ENCODE measurements around the gene PTPRN2. TPM values are rescaled to one million over a fixed set of nuclear protein-coding genes. Genes with fewer than 3 reads are reported as not detected.
A peak's percentile ranks its signal among the peaks of the same experiment; 100 is the strongest.
"Not testable (repeated sequence)": the region's sequence is repeated elsewhere in the genome, so short reads cannot be mapped to it uniquely, and the experiment has no call there.

PTPRN2 gene
- total and polyA plus RNA-seq, 2 of the 8 experiments (the other 6 are each of a cell fraction or from before 2014, with no cell fraction given): 2.6 to 4.5 TPM

GRCh38 chr7:158295966-158296797 is 291.4 kb downstream of the PTPRN2 start (continued):
- TF ChIP-seq SP2 (IDR thresholded peaks at IDR 0.05; ENCODE audit: low read length) (no peak), MAFK (IDR thresholded peaks at IDR 0.05; ENCODE audit: low read depth, low read length) (no peak), NANOG (IDR thresholded peaks at IDR 0.05; ENCODE audit: insufficient read depth, low read depth, low read length, poor library complexity, severe bottlenecking) (no peak), JUND (IDR thresholded peaks at IDR 0.05; ENCODE audit: low read length) (no peak)

GRCh38 chr7:158294468-158295215 is 293.0 kb downstream of the PTPRN2 start:
- peak overlapping the region; percentile 87 for H3K4ac ChIP-seq (replicated peaks; ENCODE audit: insufficient read length, low read depth, low read length)

More at GRCh38 chr7:158294468-158295215, 293.0 kb downstream of the PTPRN2 start:
- H2BK15ac ChIP-seq (ENCODE audit: low read length); H3K79me2 ChIP-seq (ENCODE audit: control insufficient read depth in 1 of 2, insufficient read depth in 2 of 2, low read length in 2 of 2); H2BK5ac ChIP-seq (ENCODE audit: low read depth, low read length); H2BK12ac ChIP-seq (ENCODE audit: low read depth, low read length); H3K14ac ChIP-seq (ENCODE audit: insufficient read length); H3K4me2 ChIP-seq (ENCODE audit: insufficient read depth in 1 of 2, low read depth in 2 of 2, low read length in 2 of 2); H3K23ac ChIP-seq (ENCODE audit: insufficient read length); H2BK120ac ChIP-seq (replicated peaks; ENCODE audit: low read depth, low read length); POLR2A ChIA-PET (ENCODE audit: partially characterized antibody); H3K9ac ChIP-seq (replicated peaks in 1 of 4; ENCODE audit: extremely low read depth in 1 of 4, low read depth in 3 of 4, low read length in 3 of 4); H2AK5ac ChIP-seq (ENCODE audit: low read depth, low read length); FAIRE-seq; H4K20me1 ChIP-seq (replicated peaks in 1 of 2; ENCODE audit: control insufficient read depth in 1 of 2, insufficient read depth in 2 of 2, low read length in 2 of 2); H4K5ac ChIP-seq (ENCODE audit: insufficient read length, low read depth, low read length); H3K79me1 ChIP-seq (ENCODE audit: low read depth, low read length); CTCF ChIA-PET (ENCODE audit: partially characterized antibody); H3K18ac ChIP-seq (ENCODE audit: extremely low read depth, low read length); H3K56ac ChIP-seq (replicated peaks; ENCODE audit: insufficient read length, low read depth, low read length); H2BK20ac ChIP-seq (ENCODE audit: low read length); H3K23me2 ChIP-seq (ENCODE audit: low read depth, low read length); H3K27me3 ChIP-seq (replicated peaks in 1 of 4; ENCODE audit: control insufficient read depth in 3 of 4, extremely low read depth in 1 of 4, insufficient read depth in 3 of 4, low read length in 3 of 4); H3K36me3 ChIP-seq (ENCODE audit: control insufficient read depth in 2 of 4, insufficient read depth in 4 of 4, low read length in 3 of 4); H2AFZ ChIP-seq (ENCODE audit: low read length); H4K8ac ChIP-seq (ENCODE audit: extremely low read depth, insufficient read depth, low read length); H4K91ac ChIP-seq (replicated peaks; ENCODE audit: insufficient read length, low read length); H3K27ac ChIP-seq (ENCODE audit: low read depth, low read length); H3K4me3 ChIP-seq (ENCODE audit: extremely low read depth in 1 of 4, insufficient read depth in 2 of 4, low read depth in 3 of 4, low read length in 4 of 4): not testable (repeated sequence)
- WGBS, 2 experiments (ENCODE audit: extremely low coverage in 1 of 2, insufficient coverage in 1 of 2, insufficient read length in 1 of 2, insufficient replicate concordance in 2 of 2, low coverage in 1 of 2, low lambda C conversion rate in 2 of 2, missing lambda C conversion rate in 1 of 2): 85% methylated on average over 14 of the region's 29 CpGs; no CpG with 5 or more reads in 1 of the 2 experiments
- H3K9me3 ChIP-seq (ENCODE audit: insufficient read depth in 2 of 2, low read depth in 1 of 2, low read length in 1 of 2): peaks cover 23 to 38% of the 10 kb centered on the region in 2 experiments
- H3K4me1 ChIP-seq (replicated peaks in 1 of 4; ENCODE audit: control insufficient read depth in 3 of 4, insufficient read depth in 4 of 4, low read length in 3 of 4): peaks cover 0 to 10% (median under 1%) of the 10 kb centered on the region in 4 experiments; a peak in 3 of 7 replicates
- DNase-seq (ENCODE audit: low read depth in 1 of 2, low spot score in 2 of 2): peak in 1 of 2 experiments; percentile 28

Data from H1 (cell line).